PC-3 (cell line): Measurements from ENCODE around the gene XPO5.

Experiments
- CTCF ChIP-seq: fragments of 300-600 bp; sonication (generic); conservative IDR thresholded peaks from 2 replicates; pipeline ENCODE4 v1.5.1; 2017; ENCODE audit warnings: antibody characterized with exemption, low read depth, mild to moderate bottlenecking, low read length
- EZH2phosphoT487 ChIP-seq: fragments of 300-600 bp; sonication (generic); IDR thresholded peaks from 2 replicates; pipeline ENCODE4 v1.6.1; 2018; ENCODE audit warnings: mild to moderate bottlenecking, antibody characterized with exemption, low read length, borderline replicate concordance

GRCh38 chr6:43609402-43609801 lies 33.6 kb upstream of the XPO5 start:
- no peak for TF ChIP-seq CTCF
- no peak for TF ChIP-seq EZH2phosphoT487
